Right lobe of liver (tissue), 4 donors: ENCODE measurements around the gene DYRK1A.

Experiments used
- POLR2A ChIP-seq: fragments of 450-650 bp; IDR thresholded peaks from one replicate; pipeline ENCODE4 v1.6.1; 2017; ENCODE audit warnings: antibody characterized with exemption, mild to moderate bottlenecking
- TF ChIP-seq, protein P1 (sequence below), 4 donors: fragments of 200-600 bp in 3 of 4; fragments of 450-650 bp in 1 of 4; IDR thresholded peaks; one replicate each; pipeline versions ENCODE4 v1.5.1 to v1.8.0; 2016 to 2022; ENCODE audit warnings: antibody characterized with exemption in 4 of 4, mild to moderate bottlenecking in 2 of 4
- donor health status: DM: no; HTN: no; CAD: no.
- donor health status: DM: no; HTN: no; CAD: no.
- donor health status: DM: no; HTN: yes; CAD: no.

DNA sequence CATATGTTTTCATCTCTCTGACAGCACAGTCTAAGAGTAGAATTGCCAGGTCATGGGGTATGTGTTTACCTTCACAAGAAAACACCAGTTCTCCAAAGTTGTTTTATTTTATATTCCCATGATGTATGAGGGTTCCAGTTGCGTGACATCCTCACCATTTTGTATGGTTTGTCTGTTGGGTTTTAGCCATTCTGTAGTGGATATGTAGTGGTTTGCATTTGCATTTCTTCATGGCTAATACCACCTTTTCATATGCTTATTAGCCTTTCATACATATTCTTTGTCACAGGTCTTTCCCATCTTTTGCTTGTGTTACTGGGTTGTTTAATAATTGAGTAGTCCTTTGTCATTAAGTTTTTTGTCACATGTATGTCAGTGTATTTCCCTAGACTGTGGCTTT is 132.1 kb downstream of the DYRK1A start:
- TF ChIP-seq, protein P1, sequence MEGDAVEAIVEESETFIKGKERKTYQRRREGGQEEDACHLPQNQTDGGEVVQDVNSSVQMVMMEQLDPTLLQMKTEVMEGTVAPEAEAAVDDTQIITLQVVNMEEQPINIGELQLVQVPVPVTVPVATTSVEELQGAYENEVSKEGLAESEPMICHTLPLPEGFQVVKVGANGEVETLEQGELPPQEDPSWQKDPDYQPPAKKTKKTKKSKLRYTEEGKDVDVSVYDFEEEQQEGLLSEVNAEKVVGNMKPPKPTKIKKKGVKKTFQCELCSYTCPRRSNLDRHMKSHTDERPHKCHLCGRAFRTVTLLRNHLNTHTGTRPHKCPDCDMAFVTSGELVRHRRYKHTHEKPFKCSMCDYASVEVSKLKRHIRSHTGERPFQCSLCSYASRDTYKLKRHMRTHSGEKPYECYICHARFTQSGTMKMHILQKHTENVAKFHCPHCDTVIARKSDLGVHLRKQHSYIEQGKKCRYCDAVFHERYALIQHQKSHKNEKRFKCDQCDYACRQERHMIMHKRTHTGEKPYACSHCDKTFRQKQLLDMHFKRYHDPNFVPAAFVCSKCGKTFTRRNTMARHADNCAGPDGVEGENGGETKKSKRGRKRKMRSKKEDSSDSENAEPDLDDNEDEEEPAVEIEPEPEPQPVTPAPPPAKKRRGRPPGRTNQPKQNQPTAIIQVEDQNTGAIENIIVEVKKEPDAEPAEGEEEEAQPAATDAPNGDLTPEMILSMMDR (IDR thresholded peaks at IDR 0.05), result no peak
- no peak for TF ChIP-seq POLR2A
